Measurements from ENCODE around the gene PLEKHJ1.

PLEKHJ1 gene

DNA sequence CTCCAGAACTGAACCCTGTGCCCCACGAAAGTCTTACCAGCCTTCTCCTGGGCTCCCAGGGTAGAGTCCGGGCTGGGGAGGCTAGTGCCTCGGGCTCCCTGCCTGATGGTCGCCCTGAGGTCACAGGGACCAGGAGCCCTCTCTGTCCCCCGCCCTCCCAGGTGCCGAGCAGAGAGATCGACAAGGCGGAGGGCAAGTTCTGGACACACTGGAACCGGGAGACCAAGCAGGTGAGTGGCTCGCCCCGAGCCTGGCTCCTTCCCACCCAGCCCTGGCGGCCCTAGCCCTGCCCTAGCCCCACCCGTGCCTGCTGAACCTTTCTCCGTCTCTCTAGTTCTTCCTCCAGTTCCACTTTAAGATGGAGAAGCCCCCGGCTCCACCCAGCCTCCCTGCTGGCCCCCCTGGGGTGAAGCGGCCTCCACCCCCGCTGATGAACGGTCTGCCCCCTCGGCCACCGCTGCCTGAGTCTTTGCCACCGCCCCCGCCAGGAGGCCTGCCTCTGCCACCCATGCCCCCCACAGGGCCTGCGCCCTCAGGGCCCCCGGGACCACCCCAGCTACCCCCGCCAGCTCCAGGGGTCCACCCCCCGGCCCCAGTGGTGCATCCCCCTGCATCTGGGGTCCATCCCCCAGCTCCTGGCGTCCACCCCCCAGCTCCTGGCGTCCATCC is 11.4 kb upstream of the PLEKHJ1 start:
- H3K4me3 ChIP-seq (replicated peaks; ENCODE audit: low read depth, low read length), result no peak overlapping the region
- no peak for DNase-seq (ENCODE audit: extremely low read depth, low read depth)
- TF ChIP-seq, protein P1, sequence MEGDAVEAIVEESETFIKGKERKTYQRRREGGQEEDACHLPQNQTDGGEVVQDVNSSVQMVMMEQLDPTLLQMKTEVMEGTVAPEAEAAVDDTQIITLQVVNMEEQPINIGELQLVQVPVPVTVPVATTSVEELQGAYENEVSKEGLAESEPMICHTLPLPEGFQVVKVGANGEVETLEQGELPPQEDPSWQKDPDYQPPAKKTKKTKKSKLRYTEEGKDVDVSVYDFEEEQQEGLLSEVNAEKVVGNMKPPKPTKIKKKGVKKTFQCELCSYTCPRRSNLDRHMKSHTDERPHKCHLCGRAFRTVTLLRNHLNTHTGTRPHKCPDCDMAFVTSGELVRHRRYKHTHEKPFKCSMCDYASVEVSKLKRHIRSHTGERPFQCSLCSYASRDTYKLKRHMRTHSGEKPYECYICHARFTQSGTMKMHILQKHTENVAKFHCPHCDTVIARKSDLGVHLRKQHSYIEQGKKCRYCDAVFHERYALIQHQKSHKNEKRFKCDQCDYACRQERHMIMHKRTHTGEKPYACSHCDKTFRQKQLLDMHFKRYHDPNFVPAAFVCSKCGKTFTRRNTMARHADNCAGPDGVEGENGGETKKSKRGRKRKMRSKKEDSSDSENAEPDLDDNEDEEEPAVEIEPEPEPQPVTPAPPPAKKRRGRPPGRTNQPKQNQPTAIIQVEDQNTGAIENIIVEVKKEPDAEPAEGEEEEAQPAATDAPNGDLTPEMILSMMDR (IDR thresholded peaks at IDR 0.05; ENCODE audit: low read depth, low read length, missing control alignments), result no peak

DNA sequence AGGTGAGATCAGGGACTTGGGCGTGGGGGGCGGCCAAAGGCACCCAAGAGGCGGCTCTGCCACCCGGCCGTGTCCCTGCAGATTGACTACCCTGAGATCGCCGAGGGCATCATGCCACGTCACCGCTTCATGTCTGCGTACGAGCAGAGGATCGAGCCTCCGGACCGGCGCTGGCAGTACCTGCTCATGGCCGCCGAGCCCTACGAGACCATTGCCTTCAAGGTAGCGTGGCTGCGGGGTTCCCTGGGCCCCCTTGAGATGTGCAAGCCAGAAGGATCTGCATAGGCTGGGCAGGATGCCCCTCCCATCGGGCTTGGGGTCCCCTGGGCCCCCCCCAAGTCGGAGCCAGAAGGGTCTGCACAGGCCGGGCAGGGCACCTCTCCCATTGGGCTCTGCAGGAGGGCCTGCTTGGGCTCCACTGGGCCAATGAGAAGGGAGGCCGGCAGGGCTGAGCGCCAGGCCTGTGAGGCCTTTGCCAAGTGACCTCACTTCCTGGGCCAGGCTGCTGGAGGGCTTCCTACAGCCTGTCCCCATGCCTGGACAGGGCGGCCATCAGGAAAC is 10.8 kb upstream of the PLEKHJ1 start:
- no peak for DNase-seq (ENCODE audit: extremely low read depth, low read depth)

DNA sequence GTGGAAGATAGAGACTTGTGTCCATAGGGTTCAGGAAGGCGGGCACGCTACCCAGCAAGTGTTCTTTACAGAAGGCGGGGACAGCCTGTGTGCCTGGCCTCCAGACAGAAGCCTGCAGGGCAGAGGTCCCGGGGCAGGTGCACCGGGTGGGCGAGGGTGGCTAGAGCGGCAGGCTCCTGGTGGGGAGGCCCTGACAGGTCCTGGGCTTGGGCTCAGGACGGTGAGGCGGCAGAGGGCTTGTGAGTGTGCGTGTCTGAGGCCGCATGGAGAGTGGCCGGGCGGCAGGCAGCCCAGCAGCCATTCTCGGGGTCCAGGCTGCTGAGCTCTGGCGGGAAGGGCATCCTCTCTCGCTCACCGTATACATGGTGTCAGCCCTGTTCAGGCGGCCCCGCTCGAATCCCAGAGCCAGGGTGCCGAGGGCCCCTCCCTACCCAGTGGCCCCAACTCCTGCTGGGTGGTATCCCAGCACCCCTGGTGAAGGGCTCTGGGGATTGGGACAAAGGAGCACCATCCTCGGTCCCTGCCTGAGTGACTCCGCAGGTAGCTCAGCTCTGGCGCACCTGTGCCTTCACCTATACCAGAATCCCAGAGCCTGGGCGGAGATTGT is 10.0 kb upstream of the PLEKHJ1 start:
- no peak for DNase-seq (ENCODE audit: extremely low read depth, low read depth)
- no peak overlapping the region for H3K4me3 ChIP-seq (replicated peaks; ENCODE audit: low read depth, low read length)
- TF ChIP-seq, protein P1 (IDR thresholded peaks at IDR 0.05; ENCODE audit: low read depth, low read length, missing control alignments), result no peak

More for the DNA sequence above, 10.8 kb upstream of the PLEKHJ1 start:
- TF ChIP-seq, protein P1 (IDR thresholded peaks at IDR 0.05; ENCODE audit: low read depth, low read length, missing control alignments), result no peak
- no peak overlapping the region for H3K4me3 ChIP-seq (replicated peaks; ENCODE audit: low read depth, low read length)

DNA sequence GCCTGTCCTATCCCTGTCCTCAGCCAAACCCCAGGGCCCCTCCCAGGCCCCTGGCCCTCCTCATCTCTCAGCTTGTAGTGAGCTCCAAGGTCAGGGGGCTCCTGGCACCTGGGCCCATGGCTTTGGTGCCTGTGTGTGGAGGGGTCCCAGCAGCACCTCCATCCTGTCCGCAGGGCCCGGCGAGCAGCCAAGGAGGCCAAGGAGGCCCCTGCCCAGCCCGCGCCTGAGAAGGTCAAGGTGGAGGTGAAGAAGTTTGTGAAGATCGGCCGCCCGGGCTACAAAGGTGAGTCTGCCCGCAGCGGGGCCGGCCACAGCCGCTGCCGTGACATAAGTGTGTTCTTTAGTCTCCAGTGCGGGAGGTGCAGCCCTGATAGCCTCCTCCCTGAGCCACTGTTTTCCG is 9.1 kb upstream of the PLEKHJ1 start:
- TF ChIP-seq, protein P1 (IDR thresholded peaks at IDR 0.05; ENCODE audit: low read depth, low read length, missing control alignments), result no peak
- no peak for DNase-seq (ENCODE audit: extremely low read depth, low read depth)
- no peak overlapping the region for H3K4me3 ChIP-seq (replicated peaks; ENCODE audit: low read depth, low read length)

DNA sequence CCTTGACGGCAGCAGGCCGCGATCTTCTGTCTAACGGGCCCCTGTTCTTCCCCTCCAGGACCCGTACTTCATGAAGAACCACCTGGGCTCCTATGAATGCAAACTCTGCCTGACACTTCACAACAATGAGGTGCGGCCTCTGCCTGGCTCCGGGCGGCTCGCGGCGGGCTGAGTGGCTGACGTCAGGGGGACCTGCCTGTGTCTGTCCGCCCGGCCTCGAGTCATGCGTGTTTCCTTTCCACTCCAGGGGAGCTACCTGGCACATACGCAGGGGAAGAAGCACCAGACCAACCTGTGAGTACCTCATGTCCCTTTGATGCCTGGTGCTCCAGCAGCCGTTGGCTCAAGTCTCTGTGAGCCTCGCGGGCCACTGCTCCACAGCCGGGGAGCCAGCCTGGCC is 8.4 kb upstream of the PLEKHJ1 start:
- no peak for DNase-seq (ENCODE audit: extremely low read depth, low read depth)
- H3K4me3 ChIP-seq (replicated peaks; ENCODE audit: low read depth, low read length), result no peak overlapping the region
- TF ChIP-seq, protein P1 (IDR thresholded peaks at IDR 0.05; ENCODE audit: low read depth, low read length, missing control alignments), result no peak

DNA sequence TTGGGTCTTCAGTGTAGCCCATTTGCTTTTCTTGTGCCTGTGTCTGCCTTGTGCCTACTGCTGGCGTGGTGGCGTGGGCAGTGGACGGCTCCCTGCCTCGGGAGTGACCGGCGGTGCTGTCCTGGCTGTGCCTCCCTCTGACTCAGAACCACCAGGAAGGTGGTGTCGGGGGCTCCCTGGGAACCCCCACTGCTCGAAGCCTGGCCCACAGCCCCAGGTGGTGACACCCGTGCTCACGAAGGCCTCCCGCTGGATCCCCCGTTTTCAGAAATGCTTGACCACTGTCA is 7.9 kb upstream of the PLEKHJ1 start:
- no peak for DNase-seq (ENCODE audit: extremely low read depth, low read depth)
- no peak overlapping the region for H3K4me3 ChIP-seq (replicated peaks; ENCODE audit: low read depth, low read length)
- TF ChIP-seq, protein P1 (IDR thresholded peaks at IDR 0.05; ENCODE audit: low read depth, low read length, missing control alignments), result no peak
